GM13977 (cell line): Measurements from ENCODE around the gene CC2D2B.
"Not testable (repeated sequence)": the region's sequence is repeated elsewhere in the genome, so short reads cannot be mapped to it uniquely, and the experiment has no call there.

ENCODE experiments used
- DNase-seq: peaks from one replicate; pipeline ENCODE4 v3.0.0; 2012; ENCODE audit warnings: low spot score
- CTCF ChIP-seq: IDR thresholded peaks from 2 replicates; pipeline ENCODE4 v1.5.1; 2012; ENCODE audit warnings: mild to moderate bottlenecking, control low read depth; ENCODE audit not compliant: insufficient read depth; ENCODE audit errors: extremely low read depth, missing control alignments
- in situ Hi-C: fragments of 300-500 bp; cut with MboI; formaldehyde crosslinking; loops from one replicate; pipeline ENCODE4 v1.12.0; 2022; ENCODE audit warnings: low sequenced_read_pairs, low pct_unique_long_range_greater_than_20kb, mixed read lengths, inconsistent platforms; ENCODE audit not compliant: unreplicated experiment

The CC2D2B gene

GRCh38 chr10:95866467-95866842 lies 41.3 kb upstream of the CC2D2B start:
- TF ChIP-seq CTCF = no peak
- in situ Hi-C loops = no loop called here
- no peak for DNase-seq

- in situ Hi-C loops = no loop called here
- DNase-seq = no peak
- TF ChIP-seq CTCF = no peak
Observed at GRCh38 chr10:95867866-95868265, 39.9 kb upstream of the CC2D2B start.

GRCh38 chr10:95872158-95872711 lies 35.5 kb upstream of the CC2D2B start:
- no peak for DNase-seq
- no peak for TF ChIP-seq CTCF
- in situ Hi-C loops = no loop called here

GRCh38 chr10:95873139-95873538 lies 34.6 kb upstream of the CC2D2B start:
- in situ Hi-C loops = no loop called here
- TF ChIP-seq CTCF = no peak
- DNase-seq = no peak

- no peak for TF ChIP-seq CTCF
- DNase-seq = no peak
- in situ Hi-C loops = no loop called here
Observed at GRCh38 chr10:95873651-95874050, 34.1 kb upstream of the CC2D2B start.

- in situ Hi-C loops, DNase-seq: not testable (repeated sequence)
Observed at GRCh38 chr10:95874783-95875182, 33.0 kb upstream of the CC2D2B start.

- DNase-seq = no peak
- TF ChIP-seq CTCF = no peak
- in situ Hi-C loops = no loop called here
Observed at GRCh38 chr10:95876756-95877155, 31.0 kb upstream of the CC2D2B start.
